ENCODE measurements around the gene SPATA31C2. TPM values are rescaled to one million over a fixed set of nuclear protein-coding genes. Genes with fewer than 3 reads are reported as not detected.
"Not testable (repeated sequence)": the region's sequence is repeated elsewhere in the genome, so short reads cannot be mapped to it uniquely, and the experiment has no call there.

Gene SPATA31C2
- total RNA-seq (not detected), polyA plus RNA-seq (not detected)
- long read RNA-seq, donor 1, result 0 reads
- long read RNA-seq, donor 2, result 0 reads
- long read RNA-seq, donor 3, result 0 reads
- long read RNA-seq, donor 4, result 0 reads
- long read RNA-seq, donor 5, result 0 reads
- long read RNA-seq, donor 6, result 0 reads
- long read RNA-seq, donor 7, result 0 reads
- long read RNA-seq, donor 8, result 0 reads
- long read RNA-seq, donor 9, result 0 reads
- long read RNA-seq, donor 10, result 0 reads

DNA sequence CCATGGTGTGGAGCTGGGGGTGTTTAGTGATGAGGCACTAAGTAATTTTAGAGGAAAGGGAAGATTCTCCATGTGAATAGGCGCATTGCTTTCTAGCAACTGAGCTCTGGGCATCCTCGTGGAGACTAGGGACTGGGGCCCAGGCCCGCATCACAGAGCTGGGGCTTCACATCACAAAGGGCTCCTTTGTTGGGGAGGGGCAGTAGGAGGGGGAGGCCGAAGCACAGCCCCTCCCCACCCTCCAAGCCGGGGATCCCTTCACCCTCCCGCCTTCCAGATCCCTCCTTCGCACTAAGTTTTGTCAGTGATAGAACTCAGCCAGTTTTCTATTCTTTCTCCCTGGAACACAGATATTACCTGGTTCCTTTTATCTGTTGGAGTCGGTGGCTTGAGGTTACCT, at the start of gene SPATA31C2:
TSS of gene SPATA31C2 (minus strand) at position 101 of the 400 bp plus-strand sequence. CDS start at position 72, 29 bp downstream.
- H3K9me3 ChIP-seq (replicated peaks in 1 of 3); H3K4me1 ChIP-seq (replicated peaks in 1 of 2); DNase-seq; H3K36me3 ChIP-seq (replicated peaks in 1 of 2); H3K27me3 ChIP-seq; intact Hi-C loops (cut with DNase I); H3K4me3 ChIP-seq; H3K27ac ChIP-seq: not testable (repeated sequence)
- 77 to 82% methylated on average over 1 of the region's 8 CpGs; no CpG with 5 or more reads in 2 of the 4 donors for WGBS, 4 donors

DNA sequence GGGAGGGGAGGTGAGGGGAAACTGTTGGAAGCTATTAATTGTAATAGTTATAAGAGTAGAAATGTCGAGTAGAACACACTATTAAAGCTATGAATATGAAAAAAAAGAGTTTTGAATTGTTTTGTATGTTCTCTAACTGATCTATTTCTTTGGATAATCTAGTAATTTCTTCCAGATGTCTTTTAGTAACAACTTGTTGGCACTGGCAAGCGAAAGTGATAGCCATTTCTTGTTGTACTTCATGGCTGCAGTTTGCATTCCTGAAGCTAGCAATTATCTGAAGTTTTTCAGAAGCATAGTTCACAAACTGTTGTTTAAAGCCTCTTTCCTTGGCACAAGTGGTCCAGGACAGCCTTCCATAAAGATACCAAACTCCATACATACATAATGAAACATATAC, 49.4 kb upstream of the SPATA31C2 start:
- Histone ChIP-seq H3K4me1 (replicated peaks in 1 of 2) (no peaks in the 10 kb centered on the region), H3K27ac (no peak overlapping the region), H3K9me3 (replicated peaks in 1 of 3) (peaks cover 0 to 4% (median 0%) of the 10 kb centered on the region in 3 donors), H3K27me3 (no peaks in the 10 kb centered on the region), H3K36me3 (replicated peaks in 1 of 2) (no peaks in the 10 kb centered on the region), H3K4me3 (no peak overlapping the region)
- 51 to 72% (median 63%) methylated on average over 2 of the region's 2 CpGs for WGBS, 4 donors
- no peak for DNase-seq
- TF ChIP-seq CTCF (IDR thresholded peaks at IDR 0.05) (no peak), POLR2A (IDR thresholded peaks at IDR 0.05) (no peak)
- intact Hi-C loops (cut with DNase I), result no loop called here

DNA sequence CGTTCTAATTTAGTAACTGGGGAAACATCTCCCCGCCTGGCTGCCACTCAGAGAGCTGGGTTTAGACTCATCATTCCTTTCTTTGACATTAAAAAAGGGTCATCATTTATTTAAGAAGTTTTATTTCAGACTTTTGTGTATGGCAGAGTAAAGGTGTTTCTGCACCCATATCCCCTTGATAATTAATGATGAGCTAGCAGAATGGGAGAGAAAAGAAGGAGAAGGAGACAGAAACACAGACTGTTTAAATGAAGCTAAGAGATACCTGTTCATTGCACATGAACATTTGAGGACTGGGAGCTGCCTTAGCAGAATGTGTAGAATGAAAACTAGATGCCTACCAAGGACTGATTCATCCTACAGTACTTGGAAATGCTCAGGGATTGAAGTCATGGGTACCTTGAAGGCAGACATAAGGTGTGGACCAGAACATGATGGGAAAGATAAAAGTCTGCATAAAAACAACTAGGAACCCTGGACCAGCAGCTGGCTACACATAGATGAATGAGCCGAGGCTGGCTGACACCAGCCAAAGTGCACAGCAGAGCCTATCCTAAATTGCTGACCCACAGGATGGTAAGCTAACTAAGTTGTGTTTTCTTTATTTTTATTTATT, 48.3 kb upstream of the SPATA31C2 start:
- 81 to 95% (median 92%) methylated on average over 3 of the region's 3 CpGs for WGBS, 4 donors
- intact Hi-C loops (cut with DNase I), result no loop called here
- TF ChIP-seq POLR2A (IDR thresholded peaks at IDR 0.05), result no peak
- no peak for TF ChIP-seq CTCF (IDR thresholded peaks at IDR 0.05)
- H3K27me3 ChIP-seq, result no peaks in the 10 kb centered on the region
- DNase-seq, result no peak
- H3K27ac ChIP-seq, result no peak overlapping the region
- H3K36me3 ChIP-seq (replicated peaks in 1 of 2), result no peaks in the 10 kb centered on the region
- H3K9me3 ChIP-seq (replicated peaks in 1 of 3), result peaks cover 0 to 4% (median 0%) of the 10 kb centered on the region in 3 donors
- H3K4me3 ChIP-seq, result no peak overlapping the region
- no peaks in the 10 kb centered on the region for H3K4me1 ChIP-seq (replicated peaks in 1 of 2)

DNA sequence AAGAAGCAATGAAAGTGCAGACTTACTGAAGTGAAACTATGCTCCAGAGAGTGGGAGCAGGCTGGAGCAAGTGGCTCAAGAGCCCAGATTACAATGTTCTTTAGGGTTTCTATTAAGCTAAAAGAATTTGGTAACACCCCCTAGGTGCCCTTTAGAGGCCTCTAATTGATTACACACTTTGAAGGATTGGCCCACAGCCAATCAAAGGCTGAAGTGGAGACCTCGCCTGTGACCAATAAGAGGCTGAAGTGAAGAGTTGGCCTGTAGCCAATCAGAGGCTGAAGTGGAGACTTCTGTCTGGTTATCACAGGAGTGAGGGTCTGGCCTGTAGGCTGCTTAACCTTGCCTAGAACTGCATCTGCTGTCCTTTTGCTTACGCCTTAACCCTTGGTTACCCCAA, 46.7 kb upstream of the SPATA31C2 start:
- DNase-seq, result no peak
- H3K4me3 ChIP-seq, result no peak overlapping the region
- no peaks in the 10 kb centered on the region for H3K27me3 ChIP-seq
- TF ChIP-seq POLR2A (IDR thresholded peaks at IDR 0.05) (no peak), CTCF (IDR thresholded peaks at IDR 0.05) (no peak)
- H3K36me3 ChIP-seq (replicated peaks in 1 of 2), result no peaks in the 10 kb centered on the region
- H3K9me3 ChIP-seq (replicated peaks in 1 of 3), result peaks cover 0 to under 1% (median 0%) of the 10 kb centered on the region in 3 donors
- intact Hi-C loops (cut with DNase I), result no loop called here
- WGBS, 4 donors, result 76 to 85% (median 82%) methylated on average over 2 of the region's 2 CpGs
- H3K27ac ChIP-seq, result no peak overlapping the region
- H3K4me1 ChIP-seq (replicated peaks in 1 of 2), result no peaks in the 10 kb centered on the region

Data from adrenal gland (tissue), 19 donors.